ENCODE results near the gene AQP1. TPM values are rescaled to one million over a fixed set of nuclear protein-coding genes. Genes with fewer than 3 reads are reported as not detected.
A peak's percentile ranks its signal among the peaks of the same experiment; 100 is the strongest.

Gene AQP1
- total RNA-seq, 1 donor from 2014 or later, result 6.7 TPM

GRCh38 chr7:30897770-30898169, 13.9 kb upstream of the AQP1 start:
- Mint-ChIP-seq H3K9me3 (ENCODE audit: unreplicated experiment) (no peaks in the 10 kb centered on the region), H3K4me3 (ENCODE audit: unreplicated experiment) (no peak overlapping the region), H3K27me3 (ENCODE audit: unreplicated experiment) (peaks cover 13% of the 10 kb centered on the region), H3K27ac (ENCODE audit: unreplicated experiment) (no peak overlapping the region), H3K36me3 (ENCODE audit: unreplicated experiment) (no peaks in the 10 kb centered on the region), H3K4me1 (ENCODE audit: unreplicated experiment) (peaks cover 40% of the 10 kb centered on the region)
- no peak for TF ChIP-seq CTCF (IDR thresholded peaks at IDR 0.05)
- DNase-seq (ENCODE audit: extremely low spot score, unreplicated experiment), result no peak

- H3K27me3 Mint-ChIP-seq (ENCODE audit: unreplicated experiment), result peaks cover 13% of the 10 kb centered on the region
- no peak overlapping the region for H3K4me3 Mint-ChIP-seq (ENCODE audit: unreplicated experiment)
- no peaks in the 10 kb centered on the region for H3K9me3 Mint-ChIP-seq (ENCODE audit: unreplicated experiment)
- H3K4me1 Mint-ChIP-seq (ENCODE audit: unreplicated experiment), result peaks cover 33% of the 10 kb centered on the region
- no peak overlapping the region for H3K27ac Mint-ChIP-seq (ENCODE audit: unreplicated experiment)
- DNase-seq (ENCODE audit: extremely low spot score, unreplicated experiment), result no peak
- TF ChIP-seq CTCF (IDR thresholded peaks at IDR 0.05), result no peak
- no peaks in the 10 kb centered on the region for H3K36me3 Mint-ChIP-seq (ENCODE audit: unreplicated experiment)
Measured at GRCh38 chr7:30898411-30898810, 13.2 kb upstream of the AQP1 start.

- H3K27ac Mint-ChIP-seq (ENCODE audit: unreplicated experiment), result no peak overlapping the region
- H3K4me1 Mint-ChIP-seq (ENCODE audit: unreplicated experiment), result peaks cover 27% of the 10 kb centered on the region
- H3K27me3 Mint-ChIP-seq (ENCODE audit: unreplicated experiment), result peaks cover 13% of the 10 kb centered on the region
- no peaks in the 10 kb centered on the region for H3K36me3 Mint-ChIP-seq (ENCODE audit: unreplicated experiment)
- TF ChIP-seq CTCF (IDR thresholded peaks at IDR 0.05), result no peak
- no peaks in the 10 kb centered on the region for H3K9me3 Mint-ChIP-seq (ENCODE audit: unreplicated experiment)
- no peak for DNase-seq (ENCODE audit: extremely low spot score, unreplicated experiment)
- H3K4me3 Mint-ChIP-seq (ENCODE audit: unreplicated experiment), result no peak overlapping the region
Measured at GRCh38 chr7:30899066-30899465, 12.6 kb upstream of the AQP1 start.

GRCh38 chr7:30899630-30900029, 12.0 kb upstream of the AQP1 start:
- Mint-ChIP-seq H3K36me3 (ENCODE audit: unreplicated experiment) (no peaks in the 10 kb centered on the region), H3K4me1 (ENCODE audit: unreplicated experiment) (peaks cover 21% of the 10 kb centered on the region)

GRCh38 chr7:30900053-30900452, 11.6 kb upstream of the AQP1 start:
- no peak for DNase-seq (ENCODE audit: extremely low spot score, unreplicated experiment)
- Mint-ChIP-seq H3K4me1 (ENCODE audit: unreplicated experiment) (peaks cover 22% of the 10 kb centered on the region), H3K27me3 (ENCODE audit: unreplicated experiment) (peaks cover 13% of the 10 kb centered on the region), H3K4me3 (ENCODE audit: unreplicated experiment) (no peak overlapping the region), H3K27ac (ENCODE audit: unreplicated experiment) (peak overlapping the region; percentile 38), H3K9me3 (ENCODE audit: unreplicated experiment) (no peaks in the 10 kb centered on the region), H3K36me3 (ENCODE audit: unreplicated experiment) (no peaks in the 10 kb centered on the region)
- TF ChIP-seq CTCF (IDR thresholded peaks at IDR 0.05), result no peak

More at GRCh38 chr7:30899630-30900029, 12.0 kb upstream of the AQP1 start:
- Mint-ChIP-seq H3K4me3 (ENCODE audit: unreplicated experiment) (no peak overlapping the region), H3K27ac (ENCODE audit: unreplicated experiment) (no peak overlapping the region), H3K9me3 (ENCODE audit: unreplicated experiment) (no peaks in the 10 kb centered on the region), H3K27me3 (ENCODE audit: unreplicated experiment) (peaks cover 13% of the 10 kb centered on the region)
- TF ChIP-seq CTCF (IDR thresholded peaks at IDR 0.05), result no peak
- no peak for DNase-seq (ENCODE audit: extremely low spot score, unreplicated experiment)
